K562 treated with DMSO at 1 percent for 12 hours (cell line): Measurements from ENCODE around the gene TXNDC8. TPM values are rescaled to one million over a fixed set of nuclear protein-coding genes. Genes with fewer than 3 reads are reported as not detected.

ENCODE experiments used
- total RNA-seq: library from RNA; unstranded; fragments of 300-600 nt; gene quantifications from 2 replicates; pipeline ENCODE4 v1.2.3, GENCODE V29; 2022; ENCODE audit not compliant: insufficient read depth

The TXNDC8 gene
- not detected in 2 replicates for total RNA-seq

GRCh38 chr9:110337727-110338126, at the start of gene TXNDC8:
TXNDC8 (minus strand) TSS chr9:110337863.

GRCh38 chr9:110256380-110257096, 81.1 kb downstream of the TXNDC8 start, which contains the start of gene TXN:
TXN (minus strand) TSS chr9:110256507; CDS start chr9:110256435, 72 bp downstream.

Other genes starting within 250 kb of the TXNDC8 start
- not detected in 2 replicates for gene C9orf152, start 129.7 kb downstream of the TXNDC8 start, total RNA-seq
- gene TXN, start 81.4 kb downstream of the TXNDC8 start, total RNA-seq: 200 and 248 TPM in 2 replicates
- gene SVEP1, start 241.9 kb upstream of the TXNDC8 start, total RNA-seq: 0.16 and 0.60 TPM in 2 replicates